Right ventricle myocardium superior (tissue), 1 donor: ENCODE results near the gene KCNJ10. TPM values are rescaled to one million over a fixed set of nuclear protein-coding genes. Genes with fewer than 3 reads are reported as not detected.
A peak's percentile ranks its signal among the peaks of the same experiment; 100 is the strongest.
"Not testable (repeated sequence)": the region's sequence is repeated elsewhere in the genome, so short reads cannot be mapped to it uniquely, and the experiment has no call there.

Experiments
- ATAC-seq: fragments of 200-7000 bp; cut with Tn5 transposase; one replicate; pipeline ENCODE4 v1.9.1; 2020; ENCODE audit warnings: mild to moderate bottlenecking; ENCODE audit not compliant: poor library complexity
- DNase-seq: peaks from one replicate; pipeline ENCODE4 v3.0.0-alpha.2; 2020
- intact Hi-C: fragments of 100-400 bp; cut with DNase I; formaldehyde crosslinking; loops from one replicate; pipeline ENCODE4 v1.11.2; 2022
- long read RNA-seq: library from polyadenylated mRNA; unstranded; transcript quantifications from one replicate; pipeline ENCODE4 v2.0.0, GENCODE V29; 2021
- total RNA-seq: library from RNA; stranded (reverse); fragmentation: NEBNext Ultra II Directional; extraction: Animal tissue kit (Norgen Biotek cat#: 25700); gene quantifications from one replicate; pipeline ENCODE4 v1.2.1, GENCODE V29; 2021
- donor health status: DM: no; HTN: yes; CAD: no; lungs with severe emphysema.

The KCNJ10 gene
- 0.16 TPM for total RNA-seq
- long read RNA-seq: 0 reads

DNA sequence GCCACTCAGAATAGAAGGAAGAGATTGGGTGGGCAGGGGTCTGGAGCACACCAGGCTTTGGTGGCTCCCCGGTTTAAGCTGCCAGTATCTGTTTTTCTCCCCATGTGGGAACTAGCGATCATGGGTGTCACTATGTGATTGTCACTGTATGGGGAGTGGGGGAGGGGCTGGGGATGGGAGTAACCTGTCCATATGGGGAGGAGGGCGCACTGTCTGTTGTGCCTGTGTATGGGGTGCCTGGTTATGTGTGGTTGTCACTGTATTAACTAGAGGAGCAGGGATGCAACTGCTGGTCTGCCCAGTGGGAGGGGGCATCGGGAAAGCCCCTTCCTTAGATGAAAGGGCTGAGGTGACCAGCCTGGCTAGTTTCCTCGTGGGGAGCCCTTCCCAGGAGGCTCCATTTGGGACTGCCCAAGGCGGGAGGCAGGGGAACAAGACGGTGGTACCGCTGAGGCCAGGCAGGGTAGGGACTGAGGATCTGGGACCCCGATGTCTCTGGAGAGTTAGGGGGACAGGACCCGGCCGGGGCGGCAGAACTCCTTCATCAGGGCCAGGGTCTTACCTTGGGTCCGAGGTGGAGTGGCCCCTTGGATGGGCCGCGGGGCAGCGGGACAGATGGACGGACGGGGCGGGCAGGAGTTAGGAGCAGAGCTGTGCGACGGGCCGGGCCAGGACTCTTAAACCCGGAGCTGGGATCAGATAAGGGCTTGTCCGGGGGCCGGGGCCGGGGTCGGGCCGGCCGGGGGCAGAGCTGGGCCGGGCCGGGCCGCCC, at the start of gene KCNJ10:
Gene KCNJ10 (minus strand): TSS at position 701 of the 772 bp plus-strand sequence. CDS start 27,628 bp downstream, outside the sequence.
- ATAC-seq: no peak
- intact Hi-C loops: no loop called here
- no peak for DNase-seq

DNA sequence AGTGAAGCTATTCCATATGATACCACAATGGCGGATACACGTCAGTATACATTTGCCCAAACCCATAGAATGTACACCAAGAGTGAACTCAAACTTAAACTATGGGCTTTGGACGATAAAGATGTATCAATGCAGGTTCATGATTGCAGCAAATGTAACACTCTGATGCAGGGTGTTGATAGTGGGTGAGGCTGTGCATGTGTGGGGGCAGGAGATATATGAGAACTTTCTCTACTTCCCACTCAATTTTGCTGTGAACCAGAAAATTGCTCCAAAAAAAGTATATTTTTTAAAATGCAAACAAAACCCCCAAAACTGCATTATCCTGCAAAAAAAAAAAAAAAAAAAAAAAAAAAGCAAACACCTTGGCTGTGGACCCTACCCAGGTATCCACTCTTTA, 49.0 kb upstream of the KCNJ10 start:
- intact Hi-C loops: no loop called here
- no peak for DNase-seq

DNA sequence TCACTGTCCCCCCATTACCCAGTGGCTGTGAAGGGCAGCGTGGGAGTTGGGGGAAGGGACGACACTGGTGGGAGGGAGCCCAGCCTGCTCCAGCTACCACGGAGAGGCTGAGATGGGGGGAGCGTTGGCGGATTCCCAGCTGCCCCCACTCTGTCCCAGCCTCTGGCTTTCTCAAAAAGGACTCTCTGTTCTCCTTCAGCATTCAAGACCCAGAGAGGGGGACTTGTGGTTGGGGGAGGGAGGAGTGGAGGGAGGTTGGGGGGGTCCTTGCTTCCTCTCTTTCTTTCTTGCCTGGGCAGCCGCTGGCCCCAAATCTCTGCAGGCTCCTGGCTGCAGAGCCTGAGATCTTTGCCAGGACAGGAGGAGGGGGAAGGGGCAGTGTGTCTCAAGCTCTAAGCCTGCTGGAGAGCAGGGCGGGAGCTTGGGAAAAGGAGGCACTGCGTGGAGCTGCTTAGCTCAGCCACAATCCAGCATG, 47.8 kb upstream of the KCNJ10 start:
- intact Hi-C loops: no loop called here
- ATAC-seq (peak; percentile 63), DNase-seq (peak; percentile 74)

More for the DNA sequence above, 49.0 kb upstream of the KCNJ10 start:
- no peak for ATAC-seq

DNA sequence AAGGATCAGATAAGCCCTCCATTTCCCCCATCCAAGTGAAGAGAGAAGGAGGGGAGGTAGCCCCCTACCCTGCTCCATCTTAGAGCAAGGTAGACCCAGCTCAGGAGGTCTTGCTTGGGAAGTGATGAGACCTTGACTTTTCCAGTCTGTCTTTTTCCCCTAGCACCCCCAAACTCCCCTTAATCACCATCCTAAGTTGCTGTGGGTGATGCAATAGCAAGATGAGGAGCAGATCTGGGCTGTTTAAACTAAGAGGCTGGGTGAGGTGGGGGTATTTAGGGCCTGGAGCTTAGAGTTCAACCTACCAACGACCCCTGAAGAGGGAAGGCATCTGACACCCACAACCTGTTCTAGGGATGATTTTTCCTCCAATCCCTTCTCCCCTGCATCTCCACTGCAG, 47.3 kb upstream of the KCNJ10 start:
- intact Hi-C loops: no loop called here
- ATAC-seq (no peak), DNase-seq (no peak)

DNA sequence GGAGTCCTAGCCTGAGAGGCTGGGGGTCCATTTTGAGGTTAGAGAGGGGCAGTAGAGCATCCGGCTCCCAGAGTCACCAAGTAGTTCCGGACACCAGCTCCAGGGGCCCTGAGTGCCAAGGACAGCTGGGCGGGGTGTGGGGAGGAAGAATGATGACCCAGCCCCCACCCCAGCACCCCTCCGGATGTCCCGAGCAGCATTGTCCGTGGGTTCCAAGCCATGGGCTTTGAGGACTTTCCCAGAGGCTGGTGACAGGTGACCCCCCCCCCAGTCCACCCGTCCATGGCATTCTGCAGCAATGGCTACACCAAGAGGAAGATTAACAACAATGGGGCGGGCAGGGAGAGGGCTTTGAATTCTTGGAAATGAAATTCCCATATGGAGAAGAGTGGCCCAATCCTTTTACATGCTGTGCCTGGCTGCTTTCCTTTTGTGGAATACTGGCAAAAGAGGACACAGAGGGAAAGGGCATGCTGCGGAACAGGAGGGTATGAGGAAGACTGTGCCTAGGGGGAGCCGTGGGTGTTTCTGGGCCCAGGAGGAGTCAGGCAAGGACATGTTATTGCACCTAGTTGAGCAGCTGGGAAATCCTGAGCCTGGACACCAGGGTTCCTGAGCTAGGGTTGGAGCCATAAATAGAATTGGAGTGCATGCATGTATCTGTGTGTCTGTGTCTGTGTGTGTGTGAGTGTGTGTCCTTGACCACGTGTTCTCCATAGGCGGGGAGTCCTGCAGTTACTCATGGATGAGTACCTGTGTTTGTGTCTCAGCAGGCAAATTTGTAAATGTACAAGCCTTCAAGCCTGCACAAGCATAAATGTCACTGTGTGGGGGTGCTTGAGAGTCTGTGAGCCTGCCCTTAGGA, 46.6 kb upstream of the KCNJ10 start:
- intact Hi-C loops: no loop called here
- ATAC-seq: peak; percentile 42
- DNase-seq: peak; percentile 41

DNA sequence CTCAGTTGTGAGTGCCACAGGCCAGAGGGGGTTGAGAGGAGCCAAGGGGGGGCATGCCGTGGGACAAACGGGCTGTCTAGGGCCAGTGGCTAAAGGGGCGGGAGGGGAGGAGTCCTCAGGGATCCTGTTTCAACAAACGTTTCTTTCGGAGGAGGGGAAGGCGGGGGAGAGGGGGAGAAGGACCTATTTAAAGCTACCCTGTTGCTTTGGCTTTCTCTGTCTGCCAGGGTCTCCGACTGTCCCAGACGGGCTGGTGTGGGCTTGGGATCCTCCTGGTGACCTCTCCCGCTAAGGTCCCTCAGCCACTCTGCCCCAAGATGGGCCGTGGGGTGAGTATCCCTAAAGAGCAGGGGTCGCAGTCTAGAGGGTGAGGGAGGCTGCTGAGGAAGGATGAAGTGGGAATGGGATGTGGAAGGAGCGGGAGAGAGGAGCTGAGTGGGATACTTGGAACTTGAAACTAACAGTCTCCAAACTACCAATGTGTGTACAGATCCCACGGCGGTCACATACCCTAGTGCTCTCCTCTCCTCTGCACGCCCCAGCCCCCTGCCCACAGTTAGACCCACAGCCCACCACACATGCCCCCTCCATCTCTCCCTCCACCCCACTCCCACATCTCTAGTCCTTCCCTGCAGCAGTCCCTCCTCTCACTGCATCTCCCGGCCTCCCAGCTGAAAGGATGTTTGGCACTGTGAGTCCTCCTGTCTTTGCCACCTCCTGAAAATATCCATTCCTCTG, 45.8 kb upstream of the KCNJ10 start, which contains the start of gene ATP1A2:
Gene ATP1A2 (plus strand): TSS at position 215 of the 738 bp plus-strand sequence. CDS start 103 bp downstream, at position 318.
- ATAC-seq (peak; percentile 73), DNase-seq (peak; percentile 63)
- intact Hi-C loops: no loop called here

DNA sequence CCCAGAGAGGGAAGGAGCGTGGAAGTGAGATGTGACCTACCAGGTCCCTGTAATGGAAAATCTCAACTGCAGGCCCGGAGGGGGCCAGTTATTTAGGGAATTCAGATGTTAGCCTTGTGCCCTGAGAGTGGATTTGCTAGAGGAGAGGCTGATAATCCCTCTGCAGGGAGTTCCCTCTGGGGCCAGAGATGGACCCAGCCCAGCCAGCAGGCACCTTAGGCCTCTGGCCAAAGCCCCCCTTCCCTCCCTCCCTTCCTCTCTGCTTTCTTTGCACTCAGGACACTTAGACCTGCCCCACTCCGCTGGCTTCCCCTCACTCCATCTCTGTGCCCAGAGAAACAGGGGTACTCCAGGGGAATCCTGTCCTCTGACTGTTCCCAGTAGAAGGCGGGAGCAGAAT, 44.1 kb upstream of the KCNJ10 start:
- ATAC-seq (no peak), DNase-seq (peak; percentile 54)
- intact Hi-C loops: no loop called here

DNA sequence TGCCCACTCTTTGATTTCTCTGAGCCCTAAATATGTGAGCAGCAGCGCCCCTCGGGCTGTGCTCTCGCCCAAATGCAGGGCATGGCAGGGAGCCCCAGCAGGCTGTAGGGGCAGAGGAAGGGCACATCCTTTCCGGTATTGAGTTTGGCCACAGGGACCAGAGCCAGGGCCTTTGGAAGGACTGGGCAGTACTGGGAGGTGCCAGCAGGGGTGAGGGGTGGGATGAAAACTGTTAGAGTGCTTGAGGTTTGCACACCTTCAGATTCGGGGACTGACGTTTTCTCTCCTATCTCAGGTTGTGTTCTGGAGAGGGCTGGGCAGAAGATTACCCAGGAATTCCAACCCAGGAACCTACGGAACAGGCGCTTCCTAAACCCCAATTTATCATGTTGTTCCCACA, 43.4 kb upstream of the KCNJ10 start:
- ATAC-seq (no peak), DNase-seq (peak; percentile 30)
- intact Hi-C loops: no loop called here

DNA sequence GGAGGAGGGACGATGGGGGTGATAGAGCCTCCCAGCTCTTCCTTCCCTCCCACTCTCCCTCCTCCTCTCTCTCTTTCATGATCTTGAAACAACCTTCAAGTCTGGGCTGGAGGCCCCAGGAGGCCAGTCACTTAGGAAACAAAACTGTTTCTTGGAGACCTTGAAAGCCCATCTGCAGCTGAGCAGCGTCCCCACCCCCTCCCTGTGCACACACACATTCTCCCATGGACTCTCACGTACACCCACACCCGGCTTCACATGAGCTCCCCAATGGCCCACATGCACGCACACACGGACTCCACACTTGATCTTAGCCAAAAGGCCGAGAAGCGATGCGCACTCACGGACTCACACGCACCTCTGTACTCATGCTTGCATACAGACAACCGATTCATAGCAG, 42.4 kb upstream of the KCNJ10 start:
- peak; percentile 47 for DNase-seq
- intact Hi-C loops: no loop called here
- ATAC-seq: no peak

DNA sequence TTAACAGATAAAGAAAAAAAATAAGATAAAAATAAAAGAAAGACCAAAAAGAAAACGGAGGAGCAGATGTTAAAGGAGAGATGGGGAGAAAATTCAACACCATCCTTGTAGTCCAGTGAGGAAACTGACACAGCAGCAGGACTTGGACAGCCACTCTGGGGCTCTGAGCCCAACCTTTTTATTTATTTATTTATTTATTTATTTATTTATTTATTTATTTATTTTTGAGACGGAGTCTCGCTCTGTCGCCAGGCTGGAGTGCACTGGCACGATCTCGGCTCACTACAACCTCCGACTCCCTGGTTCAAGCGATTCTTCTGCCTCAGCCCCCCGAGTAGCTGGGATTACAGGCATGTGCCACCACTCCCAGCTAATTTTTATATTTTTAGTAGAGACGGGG, 41.5 kb upstream of the KCNJ10 start:
- peak; percentile 8 for DNase-seq
- ATAC-seq, intact Hi-C loops: not testable (repeated sequence)

DNA sequence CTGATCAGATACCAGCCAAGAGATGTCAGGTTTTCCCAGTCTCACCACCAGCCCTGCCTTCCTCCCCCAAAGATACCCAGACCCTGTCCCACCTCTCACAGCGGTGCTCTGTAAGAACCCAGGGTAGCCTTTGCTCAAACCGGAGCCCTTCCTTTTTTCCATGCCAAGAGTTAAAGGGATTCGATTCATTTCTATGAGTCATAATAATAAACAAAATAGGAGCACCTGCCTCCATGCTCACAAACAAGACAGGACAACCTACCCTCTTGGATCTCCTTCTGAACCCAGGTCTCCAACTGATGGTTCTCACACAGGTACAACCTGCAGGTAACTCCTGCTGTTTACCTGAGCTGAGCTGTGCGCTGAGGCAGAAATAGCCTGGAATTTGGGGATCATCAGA, 39.7 kb upstream of the KCNJ10 start:
- DNase-seq (no peak), ATAC-seq (no peak)
- intact Hi-C loops: no loop called here

DNA sequence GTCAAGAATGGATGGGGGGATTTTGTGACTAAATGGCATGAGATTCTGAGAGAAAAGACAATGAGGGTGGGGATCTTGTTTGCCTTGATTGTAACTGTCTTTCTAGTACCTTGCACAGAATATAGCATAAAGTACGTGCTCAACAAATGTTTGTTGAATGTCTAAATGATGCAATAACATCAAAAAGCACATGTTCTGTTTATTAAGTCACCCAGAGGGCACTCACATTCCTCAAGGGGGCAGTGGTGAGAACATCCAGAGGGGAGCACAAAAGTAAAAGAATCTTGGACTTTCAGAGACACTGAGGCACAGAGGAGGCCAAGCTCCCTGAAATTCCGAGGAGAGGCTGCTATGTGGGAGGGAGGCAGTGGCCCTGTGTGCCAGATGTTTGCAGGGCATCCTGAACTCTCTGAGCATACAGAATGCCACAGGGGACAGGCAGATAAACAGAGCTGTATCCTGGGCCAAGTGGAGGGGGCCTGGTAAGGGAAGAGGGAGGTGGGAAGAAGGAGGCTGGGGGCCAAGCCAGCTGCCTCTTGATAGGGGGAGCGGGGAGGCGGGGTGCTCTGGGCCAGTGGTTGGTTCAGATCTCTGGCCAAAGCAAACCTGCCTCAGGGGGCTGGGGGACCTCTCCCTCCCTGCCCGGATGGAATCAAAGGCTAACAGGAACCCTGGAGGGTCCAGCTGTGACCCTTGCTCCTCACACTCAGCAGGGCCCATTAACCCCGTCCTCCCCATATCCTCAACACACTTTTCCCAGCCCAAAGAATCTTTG, 39.1 kb upstream of the KCNJ10 start:
- DNase-seq (peak; percentile 25), ATAC-seq (no peak)
- intact Hi-C loops: no loop called here

DNA sequence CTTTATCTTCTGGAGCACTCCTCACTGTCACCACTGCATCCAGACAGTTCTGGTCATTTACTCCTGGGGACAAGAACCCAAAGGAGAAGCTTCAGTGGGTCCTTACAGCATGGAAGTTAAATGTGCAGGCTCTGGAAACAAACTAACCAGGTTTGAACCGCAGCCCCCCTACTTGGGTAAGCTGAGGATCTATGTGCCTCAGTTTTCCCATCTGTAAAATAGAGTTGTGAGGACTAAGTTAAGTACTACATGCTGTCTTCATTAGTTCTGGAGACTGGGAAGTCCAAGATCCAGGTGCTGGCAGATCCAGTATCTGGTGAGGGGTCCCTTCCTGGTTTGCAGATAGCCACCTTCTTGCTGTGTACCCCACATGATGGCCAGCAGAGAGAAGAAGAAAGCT, 37.6 kb upstream of the KCNJ10 start:
- ATAC-seq: no peak
- intact Hi-C loops: no loop called here
- peak; percentile 1 for DNase-seq

DNA sequence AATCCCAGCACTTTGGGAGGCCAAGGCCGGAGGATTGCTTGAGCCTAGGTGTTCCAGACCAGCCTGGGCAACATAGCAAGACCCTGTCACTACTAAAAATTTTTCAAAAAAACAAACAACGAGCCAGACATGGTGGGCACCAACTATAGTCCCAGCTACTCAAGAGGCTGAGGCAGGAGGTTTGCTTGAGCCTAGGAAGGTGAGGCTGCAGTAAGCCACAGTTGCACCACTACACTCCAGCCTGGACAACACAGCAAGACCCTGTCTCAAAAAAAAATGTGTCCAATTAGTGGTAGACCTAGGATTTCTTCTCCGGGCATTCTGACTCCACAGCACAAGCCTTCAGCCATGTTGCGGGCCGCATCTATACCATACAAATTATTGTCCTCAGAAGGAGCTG, 35.2 kb upstream of the KCNJ10 start:
- DNase-seq (peak; percentile 11), ATAC-seq (no peak)
- intact Hi-C loops: no loop called here

DNA sequence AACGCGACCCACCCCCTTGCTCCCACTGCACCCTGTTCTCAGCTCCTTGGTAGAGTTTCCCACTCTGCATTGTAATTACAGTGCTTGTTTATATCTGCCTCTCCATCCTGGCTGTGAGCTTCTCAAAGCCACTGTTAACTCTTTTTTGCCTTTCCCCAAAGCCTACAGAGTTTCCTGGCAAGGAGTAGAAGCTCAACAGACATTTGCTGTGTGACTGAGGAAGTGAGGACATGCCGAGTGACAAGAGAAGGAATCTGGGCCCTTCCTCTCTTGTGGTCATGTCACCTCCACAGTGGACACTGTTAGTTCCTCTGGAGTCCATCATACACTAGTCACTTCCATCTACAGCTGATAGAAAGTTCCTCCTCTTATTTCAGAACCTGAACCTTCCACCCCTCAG, 34.5 kb upstream of the KCNJ10 start:
- DNase-seq (peak; percentile 13), ATAC-seq (no peak)
- intact Hi-C loops: loop anchor here (5.0 kb wide), 2 partner anchors 93 to 143 kb away; no protein-coding TSS in a partner anchor

DNA sequence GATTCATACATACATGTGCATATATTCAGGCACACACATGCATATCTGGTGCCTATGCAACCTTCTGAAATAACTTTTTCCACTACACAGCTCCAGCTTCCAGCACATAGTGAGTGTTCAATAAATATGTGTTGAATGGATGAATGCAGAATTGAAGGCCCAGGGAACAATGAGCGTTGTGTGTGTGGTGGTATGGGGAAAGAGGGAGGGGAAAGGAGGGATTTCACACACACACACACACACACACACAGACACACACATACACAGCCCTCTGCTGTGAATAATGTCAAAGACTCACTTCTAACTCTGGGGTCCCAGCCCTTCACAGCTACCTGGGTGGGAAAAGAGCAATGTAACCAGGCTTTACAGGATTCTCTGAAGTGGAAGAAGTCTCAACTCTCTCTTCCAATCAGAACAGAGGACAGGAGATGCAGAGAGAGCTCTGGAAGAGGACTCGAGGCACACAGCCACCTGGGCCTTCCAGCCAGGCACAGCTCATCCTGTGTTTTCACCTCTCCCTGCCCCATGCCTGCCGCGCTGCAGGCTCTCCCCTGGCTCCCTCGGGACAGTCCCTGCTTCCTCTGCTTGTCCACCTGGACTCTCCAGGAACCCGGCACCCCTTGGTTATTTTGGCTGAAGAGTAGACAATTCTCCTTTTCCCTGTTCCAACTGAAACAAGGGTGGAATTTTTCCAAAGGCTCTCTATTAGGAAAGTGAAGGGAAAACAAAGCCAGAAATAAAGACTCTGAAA, 33.9 kb upstream of the KCNJ10 start:
- intact Hi-C loops: loop anchor here (5.0 kb wide), 2 partner anchors 93 to 143 kb away; no protein-coding TSS in a partner anchor
- ATAC-seq: no peak
- DNase-seq: peak; percentile 27
